Stimulated activated memory B cell treated with anti-CD40 and anti-IgM and Interleukin-4, amounts not matched to agents 10 μg/mL and 1 μg/mL and 100 μg/mL, for 72 hours (primary cell): ENCODE results near the gene ASTN2.

Experiments used
- ATAC-seq: fragments of 150-1000 bp; cut with Tn5 transposase; 2 replicates; pipeline ENCODE4 v1.10.0; 2021
- H3K27ac Mint-ChIP-seq: one replicate; pipeline ENCODE4 v1.8.0; 2022; ENCODE audit warnings: mild to moderate bottlenecking, mixed read lengths
- H3K27me3 Mint-ChIP-seq: one replicate; pipeline ENCODE4 v1.8.0; 2022; ENCODE audit warnings: mixed read lengths
- H3K36me3 Mint-ChIP-seq: one replicate; pipeline ENCODE4 v1.8.0; 2022; ENCODE audit warnings: mixed read lengths
- H3K4me1 Mint-ChIP-seq: one replicate; pipeline ENCODE4 v1.8.0; 2022; ENCODE audit warnings: mixed read lengths
- H3K4me3 Mint-ChIP-seq: one replicate; pipeline ENCODE4 v1.8.0; 2022; ENCODE audit warnings: mild to moderate bottlenecking, moderate library complexity, mixed read lengths
- H3K9me3 Mint-ChIP-seq: one replicate; pipeline ENCODE4 v1.8.0; 2022; ENCODE audit warnings: mixed read lengths

Gene ASTN2

GRCh38 chr9:116543731-116544400 lies 871.0 kb downstream of the ASTN2 start:
- Mint-ChIP-seq H3K4me3 (no peak overlapping the region), H3K27ac (no peak overlapping the region), H3K36me3 (peaks cover 4% of the 10 kb centered on the region), H3K4me1 (peaks cover 2% of the 10 kb centered on the region), H3K9me3 (no peaks in the 10 kb centered on the region), H3K27me3 (no peaks in the 10 kb centered on the region)
- ATAC-seq = no peak

- Mint-ChIP-seq H3K4me1 (no peaks in the 10 kb centered on the region), H3K27ac (no peak overlapping the region), H3K36me3 (peaks cover 12% of the 10 kb centered on the region), H3K9me3 (peaks cover 7% of the 10 kb centered on the region), H3K4me3 (no peak overlapping the region), H3K27me3 (no peaks in the 10 kb centered on the region)
- no peak for ATAC-seq
Measured at GRCh38 chr9:116541402-116541801, 873.5 kb downstream of the ASTN2 start.

GRCh38 chr9:116539549-116539948 lies 875.3 kb downstream of the ASTN2 start:
- H3K9me3 Mint-ChIP-seq = peaks cover 7% of the 10 kb centered on the region
- no peak overlapping the region for H3K27ac Mint-ChIP-seq
- H3K36me3 Mint-ChIP-seq = peaks cover 12% of the 10 kb centered on the region
- no peak overlapping the region for H3K4me3 Mint-ChIP-seq
- no peak for ATAC-seq
- no peaks in the 10 kb centered on the region for H3K27me3 Mint-ChIP-seq
- H3K4me1 Mint-ChIP-seq = no peaks in the 10 kb centered on the region

DNA sequence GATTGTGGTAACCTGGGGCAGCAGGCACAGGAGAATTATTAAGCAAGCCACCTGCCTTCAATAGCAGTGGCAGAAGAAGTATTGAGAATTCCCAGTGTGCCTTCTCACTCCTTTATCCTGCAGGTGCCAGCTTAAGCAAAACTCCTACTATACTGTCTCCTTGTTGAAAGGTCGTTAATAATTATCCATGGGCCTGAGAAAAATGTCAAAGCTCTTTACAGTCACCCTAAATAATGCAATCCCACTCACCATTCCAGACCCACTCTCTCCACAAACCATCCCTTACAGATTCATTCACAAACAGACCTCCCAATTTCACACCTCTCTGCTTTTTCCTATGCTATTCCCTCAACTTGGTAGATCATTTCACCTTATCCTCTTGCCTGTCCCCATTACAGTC lies 889.2 kb downstream of the ASTN2 start:
- H3K4me1 Mint-ChIP-seq = no peaks in the 10 kb centered on the region
- H3K27me3 Mint-ChIP-seq = no peaks in the 10 kb centered on the region
- H3K4me3 Mint-ChIP-seq = no peak overlapping the region
- H3K27ac Mint-ChIP-seq = no peak overlapping the region
- ATAC-seq = no peak
- peaks cover 18% of the 10 kb centered on the region for H3K9me3 Mint-ChIP-seq
- H3K36me3 Mint-ChIP-seq = peaks cover 10% of the 10 kb centered on the region

GRCh38 chr9:116524778-116525470 lies 889.9 kb downstream of the ASTN2 start:
- peaks cover 10% of the 10 kb centered on the region for H3K36me3 Mint-ChIP-seq
- H3K27me3 Mint-ChIP-seq = no peaks in the 10 kb centered on the region
- H3K4me3 Mint-ChIP-seq = no peak overlapping the region
- H3K9me3 Mint-ChIP-seq = peaks cover 18% of the 10 kb centered on the region
- no peak for ATAC-seq
- no peaks in the 10 kb centered on the region for H3K4me1 Mint-ChIP-seq
- no peak overlapping the region for H3K27ac Mint-ChIP-seq

- no peak overlapping the region for H3K27ac Mint-ChIP-seq
- no peaks in the 10 kb centered on the region for H3K27me3 Mint-ChIP-seq
- H3K4me3 Mint-ChIP-seq = no peak overlapping the region
- H3K9me3 Mint-ChIP-seq = peaks cover 23% of the 10 kb centered on the region
- H3K4me1 Mint-ChIP-seq = no peaks in the 10 kb centered on the region
- no peak for ATAC-seq
- peaks cover 18% of the 10 kb centered on the region for H3K36me3 Mint-ChIP-seq
Measured at GRCh38 chr9:116520218-116520617, 894.6 kb downstream of the ASTN2 start.

DNA sequence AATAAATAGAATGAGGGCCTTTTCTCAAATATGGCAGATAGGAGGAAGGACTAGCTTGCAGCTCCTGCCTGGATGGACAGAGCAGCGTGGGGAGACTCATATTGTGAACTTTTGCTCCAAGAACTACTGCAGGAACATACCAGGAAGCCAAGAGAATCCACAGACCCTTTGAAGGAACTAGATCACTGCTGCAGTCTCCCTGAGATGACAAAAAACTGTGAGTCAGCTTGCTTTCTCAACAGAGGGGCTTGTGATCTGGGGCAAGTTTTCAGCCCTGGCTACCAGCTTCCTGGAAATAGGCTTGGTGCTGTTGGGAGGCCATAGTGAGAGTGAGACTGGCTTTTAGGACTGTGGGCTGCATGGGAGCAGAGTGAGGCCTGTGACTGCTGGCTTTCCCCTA lies 898.4 kb downstream of the ASTN2 start:
- peaks cover 25% of the 10 kb centered on the region for H3K9me3 Mint-ChIP-seq
- no peak for ATAC-seq
- H3K36me3 Mint-ChIP-seq = peaks cover 18% of the 10 kb centered on the region
- H3K4me1 Mint-ChIP-seq = no peaks in the 10 kb centered on the region
- H3K27me3 Mint-ChIP-seq = no peaks in the 10 kb centered on the region
- no peak overlapping the region for H3K27ac Mint-ChIP-seq
- H3K4me3 Mint-ChIP-seq = no peak overlapping the region

GRCh38 chr9:116515541-116515940 lies 899.3 kb downstream of the ASTN2 start:
- Mint-ChIP-seq H3K9me3 (peaks cover 20% of the 10 kb centered on the region), H3K27me3 (no peaks in the 10 kb centered on the region), H3K4me3 (no peak overlapping the region), H3K36me3 (peaks cover 18% of the 10 kb centered on the region), H3K4me1 (no peaks in the 10 kb centered on the region), H3K27ac (no peak overlapping the region)
- no peak for ATAC-seq

DNA sequence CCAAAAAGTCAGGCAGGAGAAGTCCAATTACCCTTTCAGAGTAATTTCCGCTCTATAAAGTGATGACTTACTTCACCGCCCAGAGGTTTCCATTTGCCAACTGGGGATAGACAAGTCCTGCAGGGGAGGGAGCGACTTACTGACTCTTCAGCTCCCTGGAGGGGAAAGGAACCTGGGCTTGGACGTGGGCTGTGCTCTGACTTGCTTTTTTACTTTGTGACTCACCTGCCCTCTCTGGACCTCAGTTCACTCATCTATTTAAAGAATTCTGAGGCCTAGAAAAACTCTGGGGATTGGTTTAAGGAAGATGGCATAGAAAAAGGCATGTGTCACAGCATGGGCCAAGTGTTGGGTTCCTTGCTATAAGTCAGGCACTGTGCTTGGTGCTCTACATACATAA lies 908.2 kb downstream of the ASTN2 start:
- no peak overlapping the region for H3K4me3 Mint-ChIP-seq
- H3K27me3 Mint-ChIP-seq = no peaks in the 10 kb centered on the region
- ATAC-seq = no peak
- H3K9me3 Mint-ChIP-seq = peaks cover 22% of the 10 kb centered on the region
- H3K4me1 Mint-ChIP-seq = peaks cover 38% of the 10 kb centered on the region
- H3K36me3 Mint-ChIP-seq = no peaks in the 10 kb centered on the region
- no peak overlapping the region for H3K27ac Mint-ChIP-seq

DNA sequence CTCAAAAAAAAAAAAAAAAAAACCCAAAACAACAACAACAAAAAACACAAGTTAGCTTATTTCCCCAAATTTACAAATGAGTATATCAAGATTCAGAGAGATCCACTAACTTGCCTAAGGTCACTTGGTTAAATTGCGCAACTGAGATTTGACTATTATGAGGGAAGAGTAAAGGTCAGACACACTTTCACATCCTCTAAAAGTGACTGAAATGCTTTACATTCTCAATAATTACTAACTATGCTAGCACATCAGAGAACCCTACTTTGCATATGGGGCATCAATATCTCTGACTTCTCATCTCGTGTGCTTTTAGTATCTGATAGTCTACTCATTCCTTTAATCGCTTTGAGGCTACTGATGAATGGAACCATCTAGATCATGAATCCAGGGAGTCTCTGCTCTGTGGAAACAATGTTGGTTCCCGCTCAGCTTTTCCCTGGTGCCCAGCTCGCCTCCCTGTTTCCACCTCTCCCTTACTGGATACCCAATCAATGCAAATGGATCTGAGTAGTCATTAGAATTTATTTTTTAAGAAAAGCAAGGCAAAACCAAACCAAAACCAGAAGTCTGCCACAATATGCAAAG lies 909.9 kb downstream of the ASTN2 start:
- no peak overlapping the region for H3K27ac Mint-ChIP-seq
- peak; percentile 95 for ATAC-seq
- peaks cover 22% of the 10 kb centered on the region for H3K9me3 Mint-ChIP-seq
- H3K36me3 Mint-ChIP-seq = no peaks in the 10 kb centered on the region
- H3K4me3 Mint-ChIP-seq = no peak overlapping the region
- H3K27me3 Mint-ChIP-seq = peaks cover 3% of the 10 kb centered on the region
- peaks cover 38% of the 10 kb centered on the region for H3K4me1 Mint-ChIP-seq

DNA sequence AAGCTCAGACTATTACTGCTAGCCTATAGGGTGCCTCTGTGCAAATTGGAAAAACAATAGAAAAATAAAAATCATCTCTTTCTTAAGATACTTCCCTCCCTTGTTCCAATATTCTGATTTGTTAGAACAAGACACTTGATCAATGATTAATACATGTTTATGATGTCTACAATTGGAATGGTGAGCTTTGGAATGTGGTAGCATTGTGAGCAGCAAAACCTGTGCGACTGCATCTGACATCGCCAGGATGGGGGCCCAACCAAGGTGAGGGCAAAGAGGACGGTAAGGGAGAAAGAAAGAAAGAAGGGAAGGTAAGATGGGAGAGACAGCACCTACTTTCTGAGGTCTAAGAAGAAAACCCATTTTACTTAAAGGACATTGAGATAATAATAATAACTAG lies 910.8 kb downstream of the ASTN2 start:
- H3K4me3 Mint-ChIP-seq = no peak overlapping the region
- ATAC-seq = no peak
- no peak overlapping the region for H3K27ac Mint-ChIP-seq
- H3K36me3 Mint-ChIP-seq = no peaks in the 10 kb centered on the region
- peaks cover 38% of the 10 kb centered on the region for H3K4me1 Mint-ChIP-seq
- peaks cover 8% of the 10 kb centered on the region for H3K27me3 Mint-ChIP-seq
- peaks cover 19% of the 10 kb centered on the region for H3K9me3 Mint-ChIP-seq

DNA sequence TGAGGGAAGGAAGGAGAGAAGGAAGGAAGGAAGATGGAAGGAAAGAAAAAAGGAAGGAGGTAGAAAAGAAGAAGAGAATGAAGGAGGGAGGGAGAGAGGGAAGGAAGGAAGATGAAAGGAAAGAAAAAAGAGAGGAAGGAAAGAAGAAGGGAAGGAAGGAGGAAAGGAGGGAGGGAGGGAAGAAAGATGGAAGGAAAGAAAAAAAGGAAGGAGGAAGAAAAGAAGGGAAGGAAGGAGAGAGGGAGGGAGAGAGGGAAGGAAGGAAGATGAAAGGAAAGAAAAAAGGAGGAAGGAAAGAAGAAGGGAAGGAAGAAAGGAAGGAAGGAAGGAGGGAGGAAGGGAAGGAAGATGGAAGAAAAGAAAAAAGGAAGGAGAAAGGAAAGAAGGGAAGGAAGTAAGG lies 912.1 kb downstream of the ASTN2 start:
- H3K4me1 Mint-ChIP-seq = peaks cover 38% of the 10 kb centered on the region
- H3K9me3 Mint-ChIP-seq = peaks cover 19% of the 10 kb centered on the region
- no peak overlapping the region for H3K4me3 Mint-ChIP-seq
- ATAC-seq = no peak
- H3K27me3 Mint-ChIP-seq = peaks cover 8% of the 10 kb centered on the region
- peak overlapping the region; percentile 2 for H3K27ac Mint-ChIP-seq
- no peaks in the 10 kb centered on the region for H3K36me3 Mint-ChIP-seq

GRCh38 chr9:116501871-116502270 lies 913.0 kb downstream of the ASTN2 start:
- Mint-ChIP-seq H3K27me3 (peaks cover 8% of the 10 kb centered on the region), H3K27ac (peak overlapping the region; percentile 2), H3K4me1 (peaks cover 38% of the 10 kb centered on the region), H3K9me3 (peaks cover 19% of the 10 kb centered on the region), H3K4me3 (no peak overlapping the region), H3K36me3 (no peaks in the 10 kb centered on the region)
- no peak for ATAC-seq

DNA sequence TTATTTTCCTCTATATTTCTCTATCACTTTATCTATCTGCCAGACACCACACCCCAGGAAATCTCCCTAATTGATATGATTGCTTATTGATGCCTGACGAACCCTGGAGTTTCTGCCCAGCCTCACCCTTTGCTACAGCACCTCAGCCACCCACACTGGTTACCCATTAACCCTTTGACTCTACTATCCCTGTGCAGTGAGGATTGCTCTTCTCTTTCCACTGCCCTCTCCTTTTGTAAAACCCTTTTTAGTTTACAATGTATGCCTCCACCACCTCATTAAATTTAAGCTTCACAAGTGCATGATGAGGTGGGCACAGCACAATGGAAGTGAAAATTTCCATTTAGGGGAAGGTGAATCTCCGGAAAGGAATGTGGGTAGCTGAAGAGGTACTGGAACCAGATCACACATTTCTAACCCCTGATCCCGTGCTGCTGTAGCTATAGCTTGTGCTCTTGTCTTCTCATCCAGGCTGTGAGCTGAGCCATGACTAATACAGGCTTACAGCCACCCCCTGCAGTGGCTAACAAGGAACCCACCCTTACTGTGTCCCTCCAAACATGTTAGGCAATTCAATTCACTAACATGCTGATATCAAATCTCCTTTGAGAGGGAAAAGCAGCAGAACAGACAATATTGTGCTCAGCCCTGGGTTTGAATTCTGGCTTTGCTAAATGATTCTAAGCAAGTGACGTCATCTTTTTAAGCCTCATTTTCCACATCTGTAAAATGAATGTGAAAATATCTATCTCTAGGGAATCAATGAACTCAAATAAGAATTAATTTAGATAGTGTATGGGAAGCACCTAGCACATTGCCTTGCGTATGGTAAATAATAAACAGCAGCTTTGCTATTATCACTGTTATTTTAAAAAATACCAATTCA lies 914.6 kb downstream of the ASTN2 start:
- ATAC-seq = no peak
- Mint-ChIP-seq H3K9me3 (peaks cover 12% of the 10 kb centered on the region), H3K4me1 (peaks cover 24% of the 10 kb centered on the region), H3K27ac (no peak overlapping the region), H3K36me3 (no peaks in the 10 kb centered on the region), H3K27me3 (peaks cover 8% of the 10 kb centered on the region), H3K4me3 (no peak overlapping the region)

DNA sequence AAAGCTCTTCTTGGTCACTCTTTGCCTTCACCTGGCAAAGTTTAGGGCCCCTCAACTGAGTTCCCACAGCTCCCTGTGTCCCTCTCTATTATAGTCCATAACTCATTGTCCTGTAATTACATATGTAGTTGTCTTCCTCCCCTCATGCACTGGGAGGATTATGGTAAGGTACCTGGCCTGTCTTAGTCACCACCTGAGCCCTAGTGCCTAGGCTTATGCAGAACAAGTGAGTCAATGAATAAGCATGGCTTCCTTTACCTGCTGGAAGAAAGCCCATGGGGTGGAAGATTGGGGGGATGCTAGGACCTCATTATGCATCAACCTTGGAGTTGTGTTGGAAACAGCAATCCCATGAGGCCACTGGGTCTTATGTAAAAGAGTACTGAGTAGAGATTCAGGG lies 915.4 kb downstream of the ASTN2 start:
- Mint-ChIP-seq H3K27ac (no peak overlapping the region), H3K9me3 (peaks cover 12% of the 10 kb centered on the region), H3K27me3 (peaks cover 8% of the 10 kb centered on the region), H3K36me3 (no peaks in the 10 kb centered on the region), H3K4me3 (no peak overlapping the region), H3K4me1 (peaks cover 20% of the 10 kb centered on the region)
- no peak for ATAC-seq
